GM18909 (cell line): Measurements from ENCODE around the gene IDH2.
"Not testable (repeated sequence)": the region's sequence is repeated elsewhere in the genome, so short reads cannot be mapped to it uniquely, and the experiment has no call there.

Source experiments
- ATAC-seq: cut with Tn5 transposase; IDR thresholded peaks from one replicate; pipeline ENCODE4 v1.9.1; 2021; ENCODE audit warnings: mild to moderate bottlenecking; ENCODE audit not compliant: unreplicated experiment, poor library complexity

IDH2 gene

GRCh38 chr15:90087454-90088154, 14.7 kb downstream of the IDH2 start:
- ATAC-seq: no peak

DNA sequence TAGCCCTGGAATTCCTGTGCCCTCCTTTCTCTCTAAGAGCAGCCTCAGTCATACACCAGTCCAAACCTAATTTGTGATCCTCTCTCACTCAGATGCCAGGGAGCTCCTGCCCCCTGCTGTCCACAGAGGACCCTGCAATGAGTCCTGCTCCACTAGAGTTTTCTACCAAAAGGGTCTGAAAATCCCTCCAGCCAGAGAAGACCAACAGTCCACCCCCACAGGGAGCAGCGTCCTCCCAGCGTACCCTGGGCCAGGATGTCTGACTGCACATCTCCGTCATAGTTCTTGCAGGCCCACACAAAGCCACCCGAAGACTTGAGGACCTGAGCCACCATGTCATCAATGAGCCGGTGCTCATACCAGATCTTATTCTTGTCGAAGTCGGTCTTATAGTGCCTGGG, 15.4 kb downstream of the IDH2 start:
- no peak for ATAC-seq

- ATAC-seq: no peak
Measured at GRCh38 chr15:90085565-90085964, 16.7 kb downstream of the IDH2 start.

DNA sequence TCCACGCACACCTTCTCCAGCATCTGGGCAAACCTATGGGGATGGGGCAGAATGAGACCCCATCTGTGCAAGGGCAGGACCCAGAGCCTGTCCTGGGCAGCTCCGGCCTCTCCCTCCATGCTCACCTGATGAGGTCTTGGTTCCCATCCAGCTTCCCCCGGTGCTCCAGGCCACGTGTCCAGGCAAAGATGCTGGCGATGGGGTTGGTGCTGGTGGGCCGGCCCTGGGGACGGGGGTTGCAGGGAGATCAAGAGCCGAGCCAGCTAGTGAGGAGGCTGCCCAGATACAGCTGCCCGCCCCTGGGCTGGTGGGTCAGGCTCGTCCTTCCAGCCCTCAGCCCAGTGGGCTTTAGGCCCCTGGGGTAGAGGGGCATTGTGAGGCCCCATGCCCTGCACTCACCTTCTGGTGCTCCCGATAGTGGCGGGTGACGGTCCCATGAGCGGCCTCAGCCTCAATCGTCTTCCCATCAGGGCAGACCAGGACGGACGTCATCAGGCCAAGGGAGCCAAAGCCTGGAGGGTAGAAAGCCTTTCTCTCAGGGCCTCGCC, 17.3 kb downstream of the IDH2 start:
- no peak for ATAC-seq

DNA sequence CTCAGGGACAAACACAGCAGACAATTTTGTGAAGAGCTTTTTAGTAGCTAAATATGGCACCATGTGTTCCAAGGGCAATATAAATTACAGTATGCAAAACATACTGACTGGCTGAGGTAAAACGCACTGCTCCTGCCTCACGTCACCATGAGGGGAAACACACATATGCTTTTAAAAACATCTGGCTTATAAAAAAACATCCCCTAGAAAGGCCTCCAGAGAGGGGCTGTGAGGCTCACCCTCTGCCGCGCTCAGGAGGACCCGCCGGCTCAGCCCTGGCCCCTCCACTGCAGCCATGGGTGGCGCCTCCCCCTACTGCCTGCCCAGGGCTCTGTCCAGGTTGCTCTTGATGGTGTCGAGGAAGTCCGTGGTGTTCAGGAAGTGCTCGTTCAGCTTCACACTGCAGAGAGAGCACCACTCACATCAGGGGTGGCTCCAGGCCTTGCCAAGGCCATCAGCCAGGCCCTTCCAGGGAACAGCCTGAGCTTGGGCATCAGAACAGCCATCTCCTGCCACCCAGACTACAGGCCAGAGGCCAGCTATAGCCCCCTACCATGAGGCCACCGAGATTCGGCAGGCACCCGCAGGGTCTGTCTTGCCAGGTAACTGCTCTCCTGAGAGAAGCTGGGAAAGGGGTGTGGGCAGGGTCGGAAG, 18.2 kb downstream of the IDH2 start:
- no peak for ATAC-seq

DNA sequence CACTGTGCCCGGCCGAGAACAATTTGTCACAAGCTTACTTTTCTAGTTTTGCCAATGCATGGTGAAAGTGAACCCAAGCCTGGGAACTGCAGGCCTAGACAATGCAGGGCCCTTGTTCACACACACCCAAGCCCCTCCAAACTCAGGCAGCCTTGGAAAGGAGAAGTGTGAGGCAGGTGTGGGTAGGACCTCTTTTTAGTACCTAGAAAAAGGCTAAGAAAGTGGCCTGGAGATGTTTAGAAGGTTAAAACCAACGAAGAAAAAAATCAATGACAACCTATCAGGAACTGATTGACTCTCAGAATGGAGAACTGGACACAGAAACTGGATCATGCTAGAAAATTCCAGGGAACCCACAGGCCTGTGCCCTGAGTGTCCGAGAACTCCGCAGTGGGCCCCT, 18.8 kb downstream of the IDH2 start:
- ATAC-seq: no peak

DNA sequence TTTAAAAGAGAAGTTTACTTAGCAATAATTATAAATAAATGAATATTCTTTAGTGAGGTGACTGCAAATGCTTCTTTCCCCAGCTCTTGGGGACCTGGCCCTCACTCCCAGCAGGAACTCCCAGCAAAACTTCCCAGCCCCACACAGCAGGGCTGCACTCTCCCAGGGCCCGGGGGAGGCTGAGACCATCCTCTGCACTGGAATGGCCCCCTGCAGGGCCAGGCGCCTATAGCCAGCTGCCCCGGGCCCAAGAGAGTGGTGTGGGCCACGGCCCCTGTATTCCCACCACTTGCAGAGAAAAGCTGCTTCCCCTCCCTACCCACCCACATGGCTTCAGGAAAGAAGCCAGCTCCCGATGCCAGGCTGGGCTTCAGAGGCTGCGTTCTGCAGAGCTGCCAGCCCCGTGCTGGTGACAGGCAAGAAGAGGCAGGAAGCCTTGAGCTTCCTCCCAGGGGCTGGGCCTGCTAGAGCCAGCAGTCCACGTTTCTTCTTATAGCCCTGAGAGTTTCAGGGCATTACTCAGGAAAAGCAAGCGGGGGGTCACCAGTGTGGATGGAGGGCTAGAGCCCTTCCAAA, 20.0 kb downstream of the IDH2 start:
- no peak for ATAC-seq

DNA sequence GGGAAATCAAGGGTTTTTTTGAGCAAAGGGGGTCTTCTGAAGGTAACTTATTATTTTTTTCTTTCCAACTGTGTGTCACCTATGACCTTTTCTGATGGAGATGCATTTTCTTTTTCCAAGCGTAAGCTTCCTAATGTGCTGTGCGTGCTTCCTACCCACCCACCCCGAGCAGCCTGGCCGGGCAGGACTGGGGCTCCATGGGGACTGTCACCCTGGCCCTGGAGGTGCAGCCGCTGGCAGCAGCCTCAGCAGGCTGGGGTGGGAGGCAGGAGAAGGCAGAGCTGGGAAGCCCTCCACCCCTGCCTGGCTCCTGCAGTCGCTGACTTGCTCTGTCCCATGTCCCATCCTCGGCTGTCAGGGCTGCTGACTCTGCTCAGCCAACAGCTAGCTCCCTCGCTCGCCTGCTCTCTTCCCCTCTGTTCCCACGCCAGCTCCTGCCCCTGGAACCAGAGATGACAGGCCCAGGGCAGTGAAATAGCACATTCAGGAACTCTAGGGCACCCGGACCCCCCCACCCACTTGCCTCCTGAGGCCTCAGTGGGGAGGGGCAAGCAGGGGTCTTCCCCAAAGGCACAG, 21.4 kb downstream of the IDH2 start:
- ATAC-seq: no peak

DNA sequence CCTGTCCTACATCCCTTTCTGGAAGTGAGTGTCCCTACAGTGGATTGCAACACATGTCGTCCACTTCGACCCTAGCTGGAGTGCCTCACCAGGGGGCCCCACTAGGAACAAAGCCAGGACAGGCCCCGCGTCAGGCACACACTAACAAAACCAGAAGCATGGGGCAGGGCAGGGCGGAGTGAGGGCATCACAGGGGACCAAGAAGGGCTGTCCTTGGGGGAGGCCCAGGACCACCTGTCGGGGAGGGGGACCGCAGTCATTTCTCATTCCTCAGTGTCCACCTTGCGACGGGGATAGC, 21.9 kb downstream of the IDH2 start:
- no peak for ATAC-seq

- no peak for ATAC-seq
Measured at GRCh38 chr15:90079619-90080457, 22.4 kb downstream of the IDH2 start.

- ATAC-seq: no peak
Measured at GRCh38 chr15:90078965-90079364, 23.3 kb downstream of the IDH2 start.

- no peak for ATAC-seq
Measured at GRCh38 chr15:90076716-90077115, 25.6 kb downstream of the IDH2 start.

DNA sequence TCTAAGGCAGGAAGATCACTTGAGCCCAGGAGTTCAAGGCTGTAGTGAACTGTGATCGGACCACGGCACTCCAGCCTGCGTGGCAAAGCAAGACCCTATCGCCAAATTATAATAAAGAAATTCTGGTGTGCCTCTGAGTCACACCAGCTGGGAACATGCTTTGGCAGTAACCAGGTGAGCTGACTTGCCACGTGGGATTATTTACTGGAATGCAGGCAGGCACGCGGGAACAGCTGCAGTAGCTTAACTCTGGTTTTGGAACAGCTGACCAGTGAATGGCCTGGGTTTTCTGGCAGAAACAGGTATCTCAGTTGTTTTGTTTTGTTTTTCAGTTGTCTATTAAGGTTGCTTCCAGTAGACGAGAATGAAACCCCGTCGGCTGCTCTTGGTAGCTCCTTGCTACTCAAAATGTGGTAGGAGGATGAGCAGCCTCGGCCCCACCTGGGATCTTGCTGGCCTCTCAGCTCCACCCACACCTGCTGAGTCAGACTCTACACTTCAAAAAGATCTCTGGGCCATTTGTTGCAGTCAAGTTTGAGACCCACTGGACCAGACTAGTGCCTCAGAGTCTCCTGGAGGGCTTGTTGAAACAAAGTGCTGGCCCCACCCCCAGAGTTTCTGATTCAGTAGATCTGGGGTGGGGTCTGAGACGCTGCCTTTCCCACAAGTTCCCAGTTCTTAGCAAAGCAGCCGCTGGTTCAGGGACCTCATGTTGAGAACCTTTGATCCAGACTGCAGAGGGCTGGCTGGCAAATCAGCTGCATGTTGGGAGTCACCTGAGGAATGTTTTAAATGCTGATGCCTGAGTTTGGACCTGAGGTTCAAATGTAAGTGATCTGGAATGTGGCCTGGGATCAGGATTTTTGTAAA, 26.6 kb downstream of the IDH2 start:
- no peak for ATAC-seq

DNA sequence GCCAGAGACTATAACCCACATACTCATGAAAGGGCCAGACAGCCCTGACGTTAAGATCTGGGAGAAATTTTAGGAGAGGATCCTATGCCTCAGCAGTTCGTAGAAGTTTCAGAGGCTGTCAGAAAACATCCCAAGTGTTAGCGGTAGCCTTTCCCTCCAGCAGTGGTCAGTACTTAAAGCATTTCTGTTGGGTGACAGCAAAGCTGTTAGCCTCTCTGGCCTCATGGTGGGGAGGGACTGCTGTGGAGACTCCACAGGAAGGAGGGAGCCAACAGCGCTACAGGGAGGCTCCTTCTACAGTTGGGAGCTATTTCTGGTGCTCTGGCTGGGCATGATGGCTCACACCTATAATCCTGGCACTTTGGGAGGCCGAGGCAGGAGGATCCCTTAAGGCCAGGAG, 27.4 kb downstream of the IDH2 start:
- ATAC-seq: no peak

GRCh38 chr15:90074023-90074422, 28.2 kb downstream of the IDH2 start:
- ATAC-seq: no peak

DNA sequence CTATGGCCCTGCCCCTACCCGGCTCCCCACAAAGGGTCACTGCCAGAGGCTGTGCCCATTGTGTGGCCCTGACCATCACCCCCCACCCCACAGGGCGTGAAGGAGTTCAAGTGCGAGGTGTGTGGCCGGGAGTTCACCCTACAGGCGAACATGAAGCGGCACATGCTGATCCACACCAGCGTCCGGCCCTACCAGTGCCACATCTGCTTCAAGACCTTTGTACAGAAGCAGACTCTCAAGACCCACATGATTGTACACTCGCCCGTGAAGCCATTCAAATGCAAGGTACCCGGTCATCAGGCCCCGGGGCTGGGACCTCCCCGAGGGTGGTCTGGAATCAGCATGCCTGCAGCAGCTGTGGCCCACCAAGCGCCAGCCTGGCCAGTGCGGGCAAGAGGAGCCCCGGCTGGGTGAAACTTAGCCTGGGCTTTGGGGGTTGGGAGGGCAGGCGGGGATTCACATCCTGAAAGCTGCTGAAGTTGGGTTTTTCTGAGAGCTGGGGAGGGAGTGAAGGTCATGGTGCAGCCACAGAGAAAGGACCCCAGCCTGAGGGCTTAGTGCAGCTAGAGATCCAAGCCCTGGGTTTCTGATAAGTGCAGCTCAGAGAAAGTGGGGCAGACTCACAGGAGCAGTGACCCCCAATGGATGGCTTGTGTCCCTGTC, 29.2 kb downstream of the IDH2 start:
- no peak for ATAC-seq

GRCh38 chr15:90071220-90071807, 31.0 kb downstream of the IDH2 start:
- no peak for ATAC-seq

GRCh38 chr15:90070623-90071022, 31.6 kb downstream of the IDH2 start:
- ATAC-seq: not testable (repeated sequence)
